GM19328 (cell line): Measurements from ENCODE around the gene APOBEC4.

ENCODE experiments used
- ATAC-seq: cut with Tn5 transposase; IDR thresholded peaks from one replicate; pipeline ENCODE4 v1.9.1; 2021; ENCODE audit warnings: mild to moderate bottlenecking, moderate library complexity; ENCODE audit not compliant: unreplicated experiment

APOBEC4 gene

GRCh38 chr1:183604815-183605214 is 48.3 kb downstream of the APOBEC4 start:
- no peak for ATAC-seq

DNA sequence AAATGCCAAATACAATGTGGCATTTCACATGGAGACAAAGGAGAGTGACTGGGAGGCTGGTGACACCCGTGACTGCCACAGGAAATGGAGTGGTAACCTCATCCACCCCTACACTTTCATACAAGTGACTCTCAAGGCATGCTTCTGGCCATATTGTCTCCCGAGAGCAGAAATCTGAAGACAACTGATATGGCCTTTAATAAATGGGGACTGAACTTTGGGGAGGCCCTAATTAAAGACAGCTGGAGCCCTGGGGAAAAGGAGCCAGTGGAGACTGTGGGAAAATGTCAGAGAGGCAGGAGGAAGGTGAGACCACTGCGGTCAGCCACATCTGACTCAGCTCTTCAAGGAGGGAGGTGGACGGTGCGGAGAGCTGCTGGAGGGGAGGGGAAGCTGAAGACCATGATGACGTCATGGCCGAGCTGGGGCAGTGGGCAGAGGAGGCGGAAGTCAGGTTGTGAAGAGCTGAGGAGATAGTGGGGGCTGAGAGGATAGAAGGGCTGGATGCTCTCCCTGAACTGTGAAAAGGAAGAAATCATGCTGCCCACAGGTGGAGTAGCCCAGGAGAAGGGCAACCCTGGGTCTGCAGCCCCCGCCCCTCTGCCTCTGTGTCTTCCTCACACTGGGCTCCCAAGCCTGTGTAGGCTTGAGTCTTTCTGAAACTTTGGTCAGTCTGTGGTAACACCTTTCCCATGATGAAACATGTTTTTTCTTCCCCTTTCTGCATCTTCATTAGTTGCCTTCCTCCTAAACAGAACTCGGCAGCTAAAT is 48.9 kb downstream of the APOBEC4 start:
- ATAC-seq: no peak

GRCh38 chr1:183602510-183602909 is 50.6 kb downstream of the APOBEC4 start:
- no peak for ATAC-seq

DNA sequence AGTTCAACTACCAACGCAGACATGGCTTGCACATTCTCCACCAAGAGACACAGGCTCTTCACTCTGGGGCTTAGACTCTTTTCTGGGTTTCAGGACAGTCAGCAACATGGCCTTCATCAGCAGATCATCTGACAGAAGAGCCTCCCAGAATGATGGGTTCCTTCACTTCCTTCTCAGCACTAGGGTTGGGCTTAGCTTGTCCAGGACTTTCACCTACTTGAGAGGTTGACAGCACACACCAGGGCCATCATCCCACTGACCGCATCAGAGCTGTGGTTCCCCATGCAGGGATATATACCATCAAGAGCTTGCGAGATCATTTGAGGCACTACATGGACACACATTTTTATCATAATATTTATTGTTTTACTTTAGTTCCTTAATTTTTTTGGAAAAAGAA is 52.5 kb downstream of the APOBEC4 start:
- no peak for ATAC-seq

GRCh38 chr1:183600136-183600535 is 53.0 kb downstream of the APOBEC4 start:
- no peak for ATAC-seq

- ATAC-seq: no peak
Observed at GRCh38 chr1:183598386-183598785, 54.7 kb downstream of the APOBEC4 start.

GRCh38 chr1:183597656-183598347 is 55.3 kb downstream of the APOBEC4 start:
- no peak for ATAC-seq

- ATAC-seq: no peak
Observed at GRCh38 chr1:183596500-183596899, 56.6 kb downstream of the APOBEC4 start.
